Testis (tissue), 2 donors: ENCODE results near the gene POLDIP3.

ENCODE experiments used
- POLR2A ChIP-seq: fragments of 450-650 bp; IDR thresholded peaks from one replicate; pipeline ENCODE4 v1.6.1; 2017; ENCODE audit warnings: antibody characterized with exemption, mild to moderate bottlenecking, moderate library complexity
- TF ChIP-seq, protein P1 (sequence below), 3 experiments: fragments of 450-650 bp in 2 of 3; fragments of 200-600 bp in 1 of 3; sonication (generic) in 1 of 3; IDR thresholded peaks; one replicate each; pipeline ENCODE4 v1.5.1; 2016 to 2019; ENCODE audit warnings: antibody characterized with exemption in 3 of 3, mild to moderate bottlenecking in 2 of 3, moderate library complexity in 1 of 3

DNA sequence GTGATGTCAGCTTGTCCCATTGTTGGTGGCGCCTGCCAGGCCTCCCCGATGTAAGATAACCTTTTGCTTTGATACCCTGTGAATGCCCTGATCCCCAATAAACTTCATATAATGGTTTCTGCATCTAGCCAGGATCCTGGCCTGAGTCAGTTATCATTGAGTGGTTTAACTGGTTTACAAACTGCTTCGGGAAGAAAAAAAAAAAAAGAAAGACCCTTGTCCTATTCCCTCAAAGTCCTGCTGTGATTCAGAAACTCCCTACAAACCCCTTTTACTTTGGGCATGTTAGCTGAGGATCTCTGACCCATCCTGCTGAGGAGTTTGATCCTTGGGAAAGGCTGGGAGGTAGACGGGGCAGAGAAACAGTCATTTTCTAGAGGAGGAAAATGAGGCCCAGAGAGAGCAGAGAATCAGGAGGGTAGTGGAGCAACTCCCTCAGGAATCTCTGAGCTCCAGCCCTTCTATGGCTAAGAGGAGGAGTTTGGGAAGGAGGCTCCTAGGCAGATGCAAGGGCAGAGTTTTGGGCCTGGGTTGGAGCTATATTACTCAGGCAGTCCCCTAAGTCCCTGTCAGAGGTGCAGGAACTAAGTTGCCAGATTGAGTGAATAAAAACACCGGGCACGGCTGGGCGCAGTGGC is 39.9 kb upstream of the POLDIP3 start:
- TF ChIP-seq, protein P1, sequence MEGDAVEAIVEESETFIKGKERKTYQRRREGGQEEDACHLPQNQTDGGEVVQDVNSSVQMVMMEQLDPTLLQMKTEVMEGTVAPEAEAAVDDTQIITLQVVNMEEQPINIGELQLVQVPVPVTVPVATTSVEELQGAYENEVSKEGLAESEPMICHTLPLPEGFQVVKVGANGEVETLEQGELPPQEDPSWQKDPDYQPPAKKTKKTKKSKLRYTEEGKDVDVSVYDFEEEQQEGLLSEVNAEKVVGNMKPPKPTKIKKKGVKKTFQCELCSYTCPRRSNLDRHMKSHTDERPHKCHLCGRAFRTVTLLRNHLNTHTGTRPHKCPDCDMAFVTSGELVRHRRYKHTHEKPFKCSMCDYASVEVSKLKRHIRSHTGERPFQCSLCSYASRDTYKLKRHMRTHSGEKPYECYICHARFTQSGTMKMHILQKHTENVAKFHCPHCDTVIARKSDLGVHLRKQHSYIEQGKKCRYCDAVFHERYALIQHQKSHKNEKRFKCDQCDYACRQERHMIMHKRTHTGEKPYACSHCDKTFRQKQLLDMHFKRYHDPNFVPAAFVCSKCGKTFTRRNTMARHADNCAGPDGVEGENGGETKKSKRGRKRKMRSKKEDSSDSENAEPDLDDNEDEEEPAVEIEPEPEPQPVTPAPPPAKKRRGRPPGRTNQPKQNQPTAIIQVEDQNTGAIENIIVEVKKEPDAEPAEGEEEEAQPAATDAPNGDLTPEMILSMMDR (IDR thresholded peaks at IDR 0.05): no peak
- TF ChIP-seq POLR2A: no peak
